ENCODE data around the gene KCTD15. TPM values are rescaled to one million over a fixed set of nuclear protein-coding genes. Genes with fewer than 3 reads are reported as not detected.

KCTD15 gene
- total RNA-seq, 1 donor from 2014 or later, result 57.3 TPM

DNA sequence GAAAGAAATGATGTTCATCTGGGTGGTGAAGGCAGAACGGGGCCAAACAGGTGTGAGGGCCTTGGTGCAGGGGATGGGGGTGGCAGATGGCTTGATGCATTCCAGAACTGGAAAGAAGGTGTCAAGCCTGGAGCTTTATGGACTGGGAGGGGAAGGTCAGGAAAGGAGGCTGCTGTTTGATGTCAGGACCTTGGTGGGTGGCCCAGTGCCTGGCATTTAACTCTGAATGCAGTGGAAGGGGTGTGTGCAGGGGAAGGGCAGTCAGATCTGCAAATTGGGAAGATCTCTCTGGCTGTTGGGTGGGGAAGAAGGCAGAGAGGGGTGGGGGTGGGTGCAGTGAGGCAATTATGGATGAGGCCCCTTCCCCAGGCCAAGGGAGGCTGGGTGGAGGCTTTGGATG is 11.7 kb downstream of the KCTD15 start:
- Histone ChIP-seq H3K4me3 (no peak overlapping the region), H3K27ac (no peak overlapping the region), H3K36me3 (peaks cover 44 to 48% of the 10 kb centered on the region in 2 donors), H3K4me1 (peaks cover 0 to 9% of the 10 kb centered on the region in 2 donors), H3K27me3 (no peaks in the 10 kb centered on the region), H3K9me3 (no peaks in the 10 kb centered on the region)
- intact Hi-C loops (cut with DNase I), result no loop called here
- TF ChIP-seq, protein P1, sequence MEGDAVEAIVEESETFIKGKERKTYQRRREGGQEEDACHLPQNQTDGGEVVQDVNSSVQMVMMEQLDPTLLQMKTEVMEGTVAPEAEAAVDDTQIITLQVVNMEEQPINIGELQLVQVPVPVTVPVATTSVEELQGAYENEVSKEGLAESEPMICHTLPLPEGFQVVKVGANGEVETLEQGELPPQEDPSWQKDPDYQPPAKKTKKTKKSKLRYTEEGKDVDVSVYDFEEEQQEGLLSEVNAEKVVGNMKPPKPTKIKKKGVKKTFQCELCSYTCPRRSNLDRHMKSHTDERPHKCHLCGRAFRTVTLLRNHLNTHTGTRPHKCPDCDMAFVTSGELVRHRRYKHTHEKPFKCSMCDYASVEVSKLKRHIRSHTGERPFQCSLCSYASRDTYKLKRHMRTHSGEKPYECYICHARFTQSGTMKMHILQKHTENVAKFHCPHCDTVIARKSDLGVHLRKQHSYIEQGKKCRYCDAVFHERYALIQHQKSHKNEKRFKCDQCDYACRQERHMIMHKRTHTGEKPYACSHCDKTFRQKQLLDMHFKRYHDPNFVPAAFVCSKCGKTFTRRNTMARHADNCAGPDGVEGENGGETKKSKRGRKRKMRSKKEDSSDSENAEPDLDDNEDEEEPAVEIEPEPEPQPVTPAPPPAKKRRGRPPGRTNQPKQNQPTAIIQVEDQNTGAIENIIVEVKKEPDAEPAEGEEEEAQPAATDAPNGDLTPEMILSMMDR (IDR thresholded peaks at IDR 0.05), result no peak
- DNase-seq (ENCODE audit: low spot score in 2 of 2), result no peak

DNA sequence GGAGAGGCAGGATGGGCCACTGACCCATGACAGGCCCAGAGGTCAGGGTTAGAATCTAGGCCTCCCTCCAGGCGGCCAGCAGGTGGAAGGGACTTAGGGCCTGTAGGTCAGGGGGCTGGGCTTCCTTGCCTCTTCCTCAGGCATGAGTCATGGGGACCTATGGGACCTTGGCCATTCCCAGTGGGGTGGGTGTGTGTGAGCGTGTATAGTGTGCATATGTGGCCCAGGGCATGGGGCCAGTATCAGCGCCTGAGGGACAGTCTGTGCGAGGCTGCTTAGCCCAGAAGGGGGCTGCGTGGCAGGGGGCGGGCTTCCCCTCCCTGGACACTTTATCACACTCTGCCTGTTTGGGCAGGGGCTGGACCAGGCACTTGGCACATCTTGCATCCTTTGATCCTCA is 13.3 kb downstream of the KCTD15 start:
- H3K4me3 ChIP-seq, result no peak overlapping the region
- no peaks in the 10 kb centered on the region for H3K9me3 ChIP-seq
- H3K27ac ChIP-seq, result no peak overlapping the region
- no peaks in the 10 kb centered on the region for H3K27me3 ChIP-seq
- TF ChIP-seq, protein P1 (IDR thresholded peaks at IDR 0.05), result no peak
- DNase-seq (ENCODE audit: low spot score in 2 of 2), result no peak
- intact Hi-C loops (cut with DNase I), result no loop called here
- H3K4me1 ChIP-seq, result no peaks in the 10 kb centered on the region
- peaks cover 45 to 52% of the 10 kb centered on the region in 2 donors for H3K36me3 ChIP-seq

DNA sequence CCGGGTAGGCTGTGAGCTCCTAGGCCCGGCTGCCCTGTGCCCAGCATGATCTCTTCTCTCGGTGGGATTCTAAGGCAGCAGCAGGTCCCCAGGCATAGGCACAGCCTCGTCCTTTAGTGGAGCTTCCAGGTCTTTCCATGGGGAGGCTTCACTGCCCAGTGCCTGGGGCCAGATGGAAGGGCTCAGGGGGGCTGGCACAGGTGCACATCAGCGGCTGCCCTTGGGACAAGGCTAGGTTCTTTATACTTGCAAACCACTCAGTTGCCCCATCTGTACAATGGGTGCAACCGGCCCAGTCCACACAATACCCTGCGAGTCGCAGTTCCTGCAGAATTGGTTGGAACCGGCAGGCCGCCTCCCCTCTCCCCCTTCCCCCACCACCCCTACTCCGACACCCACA is 14.2 kb downstream of the KCTD15 start:
- H3K9me3 ChIP-seq, result no peaks in the 10 kb centered on the region
- no peaks in the 10 kb centered on the region for H3K4me1 ChIP-seq
- H3K36me3 ChIP-seq, result peaks cover 45 to 50% of the 10 kb centered on the region in 2 donors
- intact Hi-C loops (cut with DNase I), result no loop called here
- no peak overlapping the region for H3K4me3 ChIP-seq
- no peaks in the 10 kb centered on the region for H3K27me3 ChIP-seq
- TF ChIP-seq, protein P1 (IDR thresholded peaks at IDR 0.05), result no peak
- H3K27ac ChIP-seq, result no peak overlapping the region
- no peak for DNase-seq (ENCODE audit: low spot score in 2 of 2)

DNA sequence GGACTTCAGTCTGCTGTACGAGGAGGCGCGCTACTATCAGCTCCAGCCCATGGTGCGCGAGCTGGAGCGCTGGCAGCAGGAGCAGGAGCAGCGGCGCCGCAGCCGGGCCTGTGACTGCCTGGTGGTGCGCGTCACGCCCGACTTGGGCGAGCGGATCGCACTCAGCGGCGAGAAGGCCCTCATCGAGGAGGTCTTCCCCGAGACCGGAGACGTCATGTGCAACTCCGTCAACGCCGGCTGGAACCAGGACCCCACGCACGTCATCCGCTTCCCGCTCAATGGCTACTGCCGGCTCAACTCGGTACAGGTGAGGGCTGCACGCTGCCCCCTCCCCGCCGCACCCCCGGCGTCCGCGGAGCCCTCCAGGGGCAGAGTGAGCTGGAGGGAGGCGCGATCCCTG is 14.6 kb downstream of the KCTD15 start:
- H3K4me1 ChIP-seq, result no peaks in the 10 kb centered on the region
- no peak overlapping the region for H3K27ac ChIP-seq
- TF ChIP-seq, protein P1 (IDR thresholded peaks at IDR 0.05), result no peak
- H3K9me3 ChIP-seq, result no peaks in the 10 kb centered on the region
- peaks cover 45 to 48% of the 10 kb centered on the region in 2 donors for H3K36me3 ChIP-seq
- H3K27me3 ChIP-seq, result no peaks in the 10 kb centered on the region
- H3K4me3 ChIP-seq, result no peak overlapping the region
- no peak for DNase-seq (ENCODE audit: low spot score in 2 of 2)
- intact Hi-C loops (cut with DNase I), result no loop called here

DNA sequence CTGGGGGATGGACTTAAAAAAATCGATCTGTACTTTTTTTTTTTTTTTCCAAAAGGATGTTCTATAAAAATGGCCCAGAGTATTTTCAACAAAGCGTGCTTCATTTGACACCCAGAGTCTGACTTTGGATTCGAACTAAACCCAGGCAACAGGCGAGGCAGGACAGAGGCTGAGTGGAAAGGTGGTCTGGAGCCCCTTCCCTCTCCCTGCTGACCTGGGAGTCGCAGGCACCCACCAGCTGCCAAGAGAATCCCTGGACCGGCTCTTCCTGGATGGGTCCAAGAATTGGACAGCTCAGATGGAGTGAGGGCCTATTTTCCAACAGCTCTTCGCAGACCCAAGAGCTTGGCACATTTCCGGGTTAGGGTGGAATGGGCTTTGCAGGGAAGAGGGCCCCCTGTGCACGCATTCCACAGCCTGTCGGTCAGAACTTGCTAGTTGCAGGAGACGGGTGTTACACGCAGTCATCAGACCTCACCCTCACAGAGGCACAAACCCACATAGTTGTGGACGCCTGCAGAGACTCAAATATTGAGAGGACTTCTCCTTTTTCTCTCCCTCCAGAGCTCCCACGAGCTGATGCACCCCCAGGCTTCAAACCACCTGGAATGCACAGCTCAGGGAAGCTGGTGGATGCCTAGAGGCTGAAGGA is 15.2 kb downstream of the KCTD15 start:
- no peaks in the 10 kb centered on the region for H3K9me3 ChIP-seq
- no peaks in the 10 kb centered on the region for H3K27me3 ChIP-seq
- TF ChIP-seq, protein P1 (IDR thresholded peaks at IDR 0.05), result no peak
- H3K4me1 ChIP-seq, result no peaks in the 10 kb centered on the region
- no peak overlapping the region for H3K27ac ChIP-seq
- H3K36me3 ChIP-seq, result peaks cover 40 to 46% of the 10 kb centered on the region in 2 donors
- intact Hi-C loops (cut with DNase I), result no loop called here
- no peak for DNase-seq (ENCODE audit: low spot score in 2 of 2)
- no peak overlapping the region for H3K4me3 ChIP-seq

Data from ascending aorta (tissue), 2 donors.